GM18507 (cell line): ENCODE results near the gene EMSY.
"Not testable (repeated sequence)": the region's sequence is repeated elsewhere in the genome, so short reads cannot be mapped to it uniquely, and the experiment has no call there.

Experiments used
- DNase-seq: peaks from one replicate; pipeline ENCODE4 v3.0.0; 2011; ENCODE audit warnings: low read depth; ENCODE audit not compliant: insufficient read length; ENCODE audit errors: extremely low spot score
- FAIRE-seq: peaks from 2 replicates; lab custom pipeline; 2011; peaks lifted over from hg19 to GRCh38; lab: Jason Lieb, UNC

Gene EMSY

DNA sequence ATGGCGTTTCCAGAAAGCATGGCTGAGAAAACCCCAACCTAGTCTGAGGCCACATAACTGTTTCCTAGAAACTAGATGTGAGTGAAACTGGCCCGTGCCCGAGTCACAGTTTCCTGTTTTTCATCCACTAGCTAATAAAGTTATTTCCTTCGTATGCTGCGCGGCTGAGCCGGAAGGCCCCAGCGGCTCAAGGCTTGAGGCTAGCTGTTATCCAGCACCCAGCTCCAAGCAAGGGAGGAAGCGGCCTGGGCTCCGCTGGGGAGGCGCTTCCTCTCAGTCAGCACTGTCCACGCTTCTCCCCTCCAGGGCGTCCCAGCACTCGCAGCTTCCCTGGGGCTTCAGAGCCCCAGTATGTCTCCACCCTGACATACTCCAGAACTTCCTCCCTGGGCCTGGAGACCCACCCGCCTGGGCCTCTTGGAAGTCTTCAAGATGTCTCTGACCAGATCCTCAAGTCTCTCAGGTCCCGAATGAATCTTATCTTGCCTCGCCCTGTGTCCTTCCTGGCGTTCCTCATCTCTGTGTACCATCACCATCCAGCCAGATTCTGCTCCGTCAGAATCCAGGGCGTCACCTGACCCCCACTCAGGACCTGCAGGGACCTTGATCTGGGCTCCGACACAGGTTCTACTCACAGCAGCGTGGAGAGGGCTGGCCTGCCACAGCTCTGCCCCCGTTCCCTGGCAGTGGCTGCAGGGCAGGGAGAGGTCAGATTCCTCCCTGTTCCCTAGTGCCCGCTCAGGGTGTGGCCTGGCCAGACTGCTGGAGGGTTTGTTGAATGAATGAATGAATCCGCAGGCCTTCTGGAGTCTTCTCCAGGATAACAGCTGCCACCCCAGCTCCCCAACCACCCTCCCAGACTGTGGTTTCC lies 143.9 kb downstream of the EMSY start:
- no peak for DNase-seq
- no peak for FAIRE-seq

DNA sequence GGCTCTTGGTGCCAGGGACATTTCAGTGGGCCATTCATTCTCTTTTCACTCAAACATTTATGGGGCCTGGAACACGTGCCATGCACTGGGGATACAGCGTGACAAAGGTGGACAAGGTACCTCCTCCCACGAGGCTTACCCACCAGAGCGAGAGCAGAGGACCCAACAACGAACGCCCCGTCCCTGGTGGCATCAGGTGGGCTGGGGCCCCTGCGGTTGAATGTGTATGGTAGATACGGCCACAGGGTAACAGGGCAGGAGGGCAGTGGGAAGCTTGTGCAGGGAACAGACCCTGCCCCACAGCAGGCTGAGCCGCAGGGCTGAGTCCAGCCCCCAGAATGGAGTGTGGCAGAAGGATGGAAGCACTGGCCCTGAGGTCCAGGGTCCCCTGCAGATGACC lies 144.7 kb downstream of the EMSY start:
- FAIRE-seq (no peak), DNase-seq (no peak)

DNA sequence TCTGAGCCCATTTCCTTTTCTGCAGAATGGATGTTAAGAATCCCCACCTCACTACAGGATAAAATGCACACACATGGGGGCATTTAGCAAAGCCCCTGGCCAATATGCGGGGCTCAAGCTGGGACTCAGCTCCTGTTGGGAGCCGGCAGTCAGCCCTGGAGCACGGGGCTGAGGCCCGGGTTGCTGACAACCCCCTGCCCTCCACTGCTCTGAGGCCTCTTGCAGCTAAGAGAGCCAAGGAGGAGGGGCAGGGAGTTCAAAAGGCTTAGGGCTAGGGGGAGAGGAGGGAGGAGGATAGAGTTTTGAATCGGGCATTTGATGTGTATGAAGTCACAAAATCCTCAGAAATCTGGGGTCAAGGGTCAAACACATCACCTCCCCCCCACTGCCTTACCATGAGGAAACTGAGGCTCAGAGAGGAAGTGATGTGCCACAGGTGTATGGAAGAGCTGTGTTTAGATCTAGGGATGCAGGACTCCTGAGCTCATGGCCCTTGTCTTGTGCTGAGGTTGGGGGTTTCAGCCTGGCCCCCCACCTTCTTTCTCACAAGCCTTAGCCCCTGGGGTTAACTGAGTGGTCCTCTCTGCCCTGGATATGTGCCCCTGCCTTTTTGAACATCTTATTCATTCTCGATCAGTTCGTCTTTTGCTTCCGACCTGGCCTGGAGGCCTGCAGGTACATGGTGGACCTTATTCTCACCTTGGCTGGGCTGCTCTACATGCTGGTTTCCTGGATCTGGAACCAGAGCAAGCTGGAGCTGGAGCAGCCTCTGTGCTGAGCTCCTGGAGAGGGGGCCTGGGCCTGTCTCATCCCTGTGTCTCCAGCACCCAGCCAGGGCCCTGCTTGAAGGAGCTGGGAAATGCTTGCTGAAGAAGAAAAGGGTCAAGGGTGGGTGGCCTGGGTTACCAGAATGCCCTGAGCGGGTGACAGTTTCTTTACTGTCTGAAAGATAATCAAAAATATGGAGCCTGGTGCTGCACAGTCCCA lies 145.4 kb downstream of the EMSY start:
- DNase-seq: no peak
- no peak for FAIRE-seq

DNA sequence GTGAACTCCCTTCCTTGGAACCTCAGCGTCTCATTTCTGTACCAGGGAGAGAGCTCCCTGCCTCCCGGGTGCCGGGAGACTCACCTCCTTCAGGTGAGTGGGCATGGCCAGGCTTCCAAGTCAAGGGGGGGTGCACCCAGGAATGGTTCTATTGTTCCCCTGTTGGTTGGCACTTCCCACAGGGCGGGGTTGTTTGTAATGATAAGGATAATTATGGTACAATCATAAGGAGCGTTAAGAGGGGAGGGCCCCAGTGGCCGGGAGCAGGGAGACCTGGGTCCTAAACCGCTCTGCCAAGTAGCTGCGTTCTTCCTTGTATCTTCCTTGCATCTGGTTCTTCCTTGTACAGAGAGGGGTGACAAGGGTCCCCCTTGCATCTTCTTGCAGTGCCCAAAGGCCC lies 146.6 kb downstream of the EMSY start:
- DNase-seq (no peak), FAIRE-seq (no peak)

DNA sequence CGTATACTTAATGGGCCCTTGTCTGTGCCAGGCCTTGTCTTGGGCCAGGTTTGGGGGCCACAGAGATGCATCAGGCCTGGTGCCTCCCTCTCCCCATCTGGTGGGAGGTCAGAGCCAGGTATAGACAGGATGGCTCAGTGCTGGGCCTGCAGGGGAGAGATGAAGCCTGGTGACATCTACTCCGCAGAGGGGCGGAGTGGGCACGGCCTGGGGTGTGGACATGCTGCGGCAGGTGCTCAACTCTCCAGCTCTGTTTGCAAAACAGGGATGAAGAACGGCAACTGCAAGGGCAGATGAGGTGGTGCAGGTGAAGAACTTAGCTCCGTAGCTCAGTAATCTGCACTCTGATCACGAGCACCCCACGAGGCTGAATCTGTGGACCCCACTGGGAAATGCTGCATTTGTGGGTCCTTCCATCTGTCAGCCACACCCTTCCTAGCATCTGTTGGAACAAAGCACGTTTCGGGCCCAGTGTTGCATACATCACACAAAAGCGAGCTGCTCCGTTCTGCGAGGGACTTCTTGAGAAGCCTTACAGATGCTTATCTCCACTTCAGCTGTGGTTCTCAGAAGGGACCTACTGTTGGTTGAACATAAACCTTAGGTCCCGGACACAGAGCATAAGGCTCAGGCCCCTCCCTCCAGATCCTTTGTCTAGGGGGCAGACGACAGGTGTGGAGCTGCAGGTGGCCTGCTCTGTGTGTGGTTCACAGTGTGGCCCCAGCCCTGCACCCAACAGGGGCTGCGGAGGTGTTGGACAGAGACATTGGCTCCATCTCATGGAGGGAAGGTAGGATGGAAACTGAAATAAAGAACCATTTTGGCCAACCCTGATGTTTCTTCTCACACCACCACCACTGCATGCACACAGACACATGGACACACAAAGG lies 147.5 kb downstream of the EMSY start:
- DNase-seq (no peak), FAIRE-seq (no peak)

DNA sequence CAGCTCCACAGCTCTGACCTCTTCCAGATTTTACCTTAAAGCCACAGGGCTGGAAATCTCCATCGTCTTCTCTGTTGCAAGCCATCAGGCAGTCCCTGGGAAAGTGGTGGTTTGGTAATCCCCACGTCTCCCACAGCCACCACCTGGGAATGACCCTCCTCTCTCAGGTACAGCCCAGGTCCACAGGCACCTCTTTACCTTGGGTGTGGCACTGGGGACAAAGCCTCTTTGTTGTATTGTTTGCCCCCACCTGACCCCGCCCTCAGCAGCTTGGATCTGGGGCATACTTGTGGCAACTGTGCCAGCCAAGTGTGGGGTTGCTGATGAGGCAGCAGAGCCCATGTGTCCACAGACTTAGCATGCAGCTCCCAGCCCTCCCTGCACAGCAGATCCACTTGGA lies 148.1 kb downstream of the EMSY start:
- DNase-seq: no peak
- FAIRE-seq: no peak

DNA sequence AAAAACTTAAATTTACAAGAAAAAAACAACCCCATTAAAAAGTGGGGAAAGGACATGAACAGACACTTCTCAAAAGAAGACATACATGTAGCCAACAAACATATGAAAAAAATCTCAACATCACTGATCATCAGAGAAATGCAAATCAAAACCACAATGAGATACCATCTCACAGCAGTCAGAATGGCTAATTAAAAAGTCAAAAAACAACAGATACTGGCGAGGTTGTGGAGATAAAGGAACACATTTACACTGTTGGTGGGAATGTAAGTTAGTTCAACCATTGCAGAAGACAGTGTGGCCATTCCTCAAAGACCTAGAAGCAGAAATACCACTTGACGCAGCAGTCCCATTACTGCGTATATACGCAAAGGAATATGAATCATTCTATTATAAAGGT lies 150.3 kb downstream of the EMSY start:
- not testable (repeated sequence) for FAIRE-seq

DNA sequence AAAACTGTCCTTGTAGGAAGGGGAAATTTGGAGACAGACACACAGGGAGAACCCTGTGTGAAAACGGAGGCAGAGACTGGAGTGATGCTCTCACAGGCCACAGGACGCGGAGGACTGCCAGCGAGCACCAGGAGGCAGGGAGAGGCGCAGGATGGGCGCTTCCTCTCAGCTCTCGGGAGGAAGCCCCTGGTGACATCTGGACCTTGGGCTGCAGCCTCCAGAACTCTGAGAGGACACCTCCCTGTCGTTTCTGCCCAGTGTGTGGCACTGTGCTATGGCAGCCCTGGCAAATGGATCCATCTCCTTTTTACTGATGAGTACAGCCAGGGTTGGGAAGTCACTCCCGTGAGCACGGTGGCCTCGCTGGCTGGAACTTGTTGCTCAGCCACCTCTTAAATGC lies 151.8 kb downstream of the EMSY start:
- FAIRE-seq: no peak
- no peak for DNase-seq

More for the DNA sequence above, 150.3 kb downstream of the EMSY start:
- not testable (repeated sequence) for DNase-seq

DNA sequence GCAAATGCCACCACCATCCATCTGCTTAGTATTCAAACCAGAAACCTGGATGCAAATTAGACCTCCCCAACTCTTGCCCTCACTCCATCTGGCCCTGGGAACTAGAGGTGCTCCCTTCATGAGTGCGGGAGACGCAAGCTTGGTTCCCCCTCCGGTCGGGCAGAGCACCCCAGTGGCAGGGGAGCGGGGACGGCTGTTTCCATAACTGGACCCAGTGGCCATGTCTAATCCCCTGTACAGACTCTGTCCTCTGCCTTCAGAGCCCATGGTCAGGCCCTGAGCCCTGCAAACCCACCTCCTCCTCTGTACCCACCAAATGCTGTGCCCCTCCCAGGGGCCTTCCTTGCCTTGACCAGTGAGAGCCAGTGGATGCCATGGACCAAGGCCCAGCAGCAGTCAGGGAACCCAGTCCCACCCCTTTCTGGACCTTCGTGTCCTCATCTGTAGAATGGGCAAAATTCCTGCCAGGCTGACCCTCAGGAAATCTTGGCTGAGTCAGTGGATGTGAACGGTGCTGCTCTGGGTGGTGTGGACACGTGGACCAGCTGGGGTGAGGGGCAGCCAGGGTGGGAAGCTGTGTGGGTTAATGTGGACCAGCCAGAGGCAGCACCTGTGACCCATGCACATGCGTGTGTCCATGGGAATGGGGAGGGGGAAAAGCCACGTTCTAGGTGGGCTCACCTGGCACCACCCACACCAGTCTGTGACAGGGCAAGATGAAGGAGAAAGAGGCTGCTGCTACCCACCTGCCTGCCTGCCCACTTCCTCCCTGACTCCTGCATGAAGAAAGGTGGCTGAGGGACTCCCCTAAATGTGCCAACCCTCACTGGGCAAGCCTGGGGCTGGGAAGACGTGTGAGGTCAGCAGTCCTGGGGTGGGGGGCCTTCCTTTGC lies 153.0 kb downstream of the EMSY start:
- DNase-seq (no peak), FAIRE-seq (no peak)

DNA sequence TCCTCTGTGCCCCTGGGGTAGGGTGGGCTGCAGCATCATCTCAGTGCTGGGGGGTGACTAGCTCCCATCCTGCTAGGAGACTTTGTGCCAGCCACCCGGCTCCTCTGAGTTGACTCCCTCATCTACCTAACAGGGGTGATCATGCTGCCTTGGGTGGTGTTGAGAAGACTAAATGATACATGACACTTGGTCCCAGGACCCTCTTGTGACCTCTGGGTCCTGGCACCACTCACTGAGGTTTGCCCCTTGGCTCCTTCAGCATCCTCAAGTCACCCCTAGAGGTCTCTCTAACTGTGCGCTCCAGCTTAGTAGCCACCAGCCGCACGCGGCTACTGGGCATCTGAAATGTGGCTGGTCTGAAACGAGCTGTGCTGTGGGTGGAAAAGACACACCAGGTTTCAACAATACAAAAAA lies 153.6 kb downstream of the EMSY start:
- FAIRE-seq: no peak

DNA sequence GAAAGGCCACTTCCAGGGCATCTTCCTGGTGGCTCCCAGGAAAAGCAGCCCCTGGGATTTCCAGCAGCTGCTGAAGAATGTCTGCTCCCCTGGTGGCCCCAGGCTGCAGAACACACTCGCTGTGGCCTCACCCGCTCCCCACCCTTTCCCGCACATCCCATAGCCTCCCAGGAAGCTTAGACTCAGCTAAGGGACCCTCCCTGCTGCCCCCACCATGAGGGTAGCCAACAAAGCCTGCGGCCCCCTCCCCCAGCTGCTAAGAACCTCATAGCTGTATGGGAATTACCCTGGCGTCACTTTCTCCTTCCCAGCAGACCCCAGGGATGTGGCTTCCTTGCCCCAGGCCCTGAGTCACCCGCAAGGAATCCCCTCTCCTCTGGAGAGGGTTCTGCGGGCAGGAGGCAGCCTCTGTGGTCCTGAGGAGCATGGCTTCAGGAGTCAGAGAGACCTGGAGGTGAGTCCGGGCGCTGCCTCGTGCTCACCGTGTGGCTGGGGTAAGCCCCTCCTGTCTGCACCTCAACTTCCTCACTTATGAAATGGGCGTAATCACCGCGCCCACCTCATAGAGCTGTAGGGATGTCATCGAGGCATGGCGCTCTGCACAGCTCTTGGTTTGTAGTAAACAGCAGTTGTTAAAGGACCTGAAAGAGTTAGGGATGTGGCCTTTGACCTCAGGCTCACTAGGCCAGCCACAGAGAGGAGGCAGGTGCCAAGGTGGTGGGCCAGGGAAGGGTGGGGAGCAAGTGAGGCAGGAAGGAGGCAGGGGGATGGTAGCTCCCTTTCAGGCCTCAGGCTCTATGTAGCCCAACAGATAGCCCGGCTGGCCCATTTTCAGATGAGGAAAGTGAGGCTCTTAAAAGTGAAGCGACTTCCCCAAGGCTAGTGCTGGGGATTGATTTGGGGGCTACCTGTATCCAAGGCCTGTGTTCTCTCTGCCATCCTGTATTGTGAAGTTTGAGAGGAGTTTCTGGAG lies 154.5 kb downstream of the EMSY start:
- FAIRE-seq (no peak), DNase-seq (no peak)

More for the DNA sequence above, 153.6 kb downstream of the EMSY start:
- peak; percentile 28 for DNase-seq

DNA sequence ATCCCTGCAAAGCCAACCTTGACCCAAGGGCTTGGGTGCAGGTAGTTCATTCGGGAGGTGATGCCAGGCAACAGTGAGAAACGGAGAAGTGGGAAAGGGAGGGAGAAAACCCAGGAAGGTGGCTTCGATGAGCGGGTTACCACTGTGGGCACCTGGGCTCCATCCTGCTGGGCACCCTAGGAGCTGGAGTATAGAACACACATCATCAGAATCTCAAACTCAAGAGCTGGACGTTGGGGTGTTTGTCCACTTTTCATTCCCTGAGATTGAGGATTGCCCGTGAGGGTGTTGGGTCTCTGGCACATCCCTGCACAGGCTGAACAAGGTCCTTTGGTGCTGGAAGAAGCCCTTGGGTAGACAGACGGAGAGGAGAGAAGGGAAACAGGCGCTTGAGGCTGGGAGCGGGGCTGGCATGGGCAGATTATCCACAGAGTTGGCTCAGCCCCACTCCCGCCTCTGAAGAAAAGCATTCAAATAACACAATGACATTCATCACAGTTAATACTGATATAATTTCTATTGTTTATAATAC lies 155.4 kb downstream of the EMSY start:
- FAIRE-seq: no peak

DNA sequence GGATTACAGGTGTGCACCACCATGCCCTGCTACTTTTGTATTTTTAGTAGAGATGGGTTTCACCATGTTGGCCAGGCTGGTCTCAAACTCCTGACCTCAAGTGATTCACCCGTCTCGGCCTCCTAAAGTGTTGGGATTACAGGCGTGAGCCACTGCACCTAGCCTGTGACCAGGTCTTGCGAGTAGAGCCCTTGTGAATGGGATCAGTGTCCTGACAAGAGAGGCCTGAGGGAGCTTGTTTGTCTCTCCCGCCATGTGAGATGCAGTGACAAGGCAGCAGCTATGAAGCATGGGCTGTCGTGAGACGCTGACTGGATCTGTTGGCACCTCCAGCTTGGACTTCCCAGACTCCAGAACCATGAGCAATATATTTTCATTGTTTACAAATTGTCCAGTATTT lies 156.5 kb downstream of the EMSY start:
- no peak for DNase-seq
- no peak for FAIRE-seq

More for the DNA sequence above, 155.4 kb downstream of the EMSY start:
- no peak for DNase-seq

DNA sequence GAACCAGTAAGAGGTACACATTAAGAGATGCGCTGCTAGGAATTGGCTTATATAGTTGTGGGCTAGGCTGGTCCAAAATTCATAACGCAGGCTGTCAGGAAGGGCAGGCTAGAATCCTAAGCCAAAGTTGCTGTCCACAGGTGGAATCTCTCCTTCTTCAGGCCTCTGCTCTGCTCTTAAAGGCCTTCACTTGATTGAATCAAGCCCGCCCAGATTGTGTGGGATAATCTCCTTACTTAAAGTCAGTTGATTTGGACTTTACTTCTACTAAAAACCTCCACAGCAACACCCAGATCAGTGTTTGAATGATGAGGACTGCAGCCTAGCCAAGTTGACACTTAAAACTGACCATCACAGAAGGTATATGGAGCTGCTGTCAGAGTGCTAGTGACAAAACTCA lies 156.9 kb downstream of the EMSY start:
- FAIRE-seq (no peak), DNase-seq (no peak)

DNA sequence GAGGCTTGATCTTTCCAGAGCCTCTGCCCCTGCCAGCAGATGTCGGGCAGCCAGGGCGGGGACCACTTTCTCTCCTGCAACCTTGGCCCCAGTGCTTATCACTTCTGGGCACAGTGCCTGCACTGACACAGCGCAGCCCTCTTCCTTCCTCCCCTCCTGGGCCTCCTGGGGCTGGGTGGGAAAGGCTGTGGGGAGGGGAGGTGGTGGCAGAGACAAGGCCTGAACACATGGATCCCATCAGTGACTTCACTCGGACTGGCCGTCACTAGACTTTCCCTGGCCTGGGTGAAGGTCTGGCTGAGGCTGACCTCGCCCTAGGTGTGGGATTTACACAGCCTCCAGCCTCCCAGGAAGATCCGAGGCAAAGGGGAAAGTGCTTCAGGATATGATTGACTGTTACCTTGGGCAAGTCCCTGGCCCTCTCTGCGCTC lies 157.6 kb downstream of the EMSY start:
- FAIRE-seq (no peak), DNase-seq (no peak)
